Esophagus (tissue), 2 donors: ENCODE results near the gene CFAP58. TPM values are rescaled to one million over a fixed set of nuclear protein-coding genes. Genes with fewer than 3 reads are reported as not detected.

ENCODE experiments used
- H3K27ac ChIP-seq, 2 donors: one replicate each; pipeline ENCODE4 v1.5.1; 2013; ENCODE audit warnings: low read depth in 2 of 2, mild to moderate bottlenecking in 2 of 2, inconsistent platforms in 1 of 2, low read length in 1 of 2, moderate library complexity in 1 of 2
- H3K27me3 ChIP-seq, 2 donors: one replicate each; pipeline ENCODE4 v1.6.1; 2013; ENCODE audit warnings: low read length in 2 of 2, control low read depth in 1 of 2, mild to moderate bottlenecking in 1 of 2; ENCODE audit not compliant: insufficient read depth in 2 of 2, control insufficient read depth in 1 of 2
- H3K36me3 ChIP-seq, 2 donors: one replicate each; pipeline ENCODE4 v1.6.1; 2013; ENCODE audit warnings: low read length in 1 of 2; ENCODE audit not compliant: control insufficient read depth in 2 of 2, insufficient read depth in 2 of 2
- H3K4me1 ChIP-seq, 2 donors: one replicate each; pipeline ENCODE4 v1.6.1; 2013; ENCODE audit warnings: low read length in 1 of 2; ENCODE audit not compliant: control insufficient read depth in 2 of 2, insufficient read depth in 2 of 2
- H3K4me3 ChIP-seq, 2 donors: one replicate each; pipeline ENCODE4 v1.5.1; 2013; ENCODE audit warnings: low read length in 2 of 2, mild to moderate bottlenecking in 2 of 2, low read depth in 1 of 2, moderate library complexity in 1 of 2
- H3K9me3 ChIP-seq, 2 donors: one replicate each; pipeline ENCODE4 v1.6.1; 2013; ENCODE audit warnings: mild to moderate bottlenecking in 2 of 2, low read depth in 1 of 2, low read length in 1 of 2, moderate library complexity in 1 of 2; ENCODE audit not compliant: control insufficient read depth in 2 of 2, insufficient read depth in 1 of 2
- WGBS, 2 donors: extraction: QIAGEN DNeasy Blood & Tissue Kit; methylation state at CpG; one replicate each; pipeline ENCODE4 v1.1.7; 2013; 5-methylcytosine and 5-hydroxymethylcytosine counted together
- polyA plus RNA-seq, 2 donors: library from polyadenylated mRNA; stranded (reverse); fragments of 200-250 nt; gene quantifications; one replicate each; pipeline ENCODE4 v1.2.3, GENCODE V29; 2013
- donor health status: healthy with polysubstance abuse.
- donor health status: Bipolar disorder and iron deficiency.

Gene CFAP58
- polyA plus RNA-seq, 2 donors = 0.11 to 0.14 TPM

DNA sequence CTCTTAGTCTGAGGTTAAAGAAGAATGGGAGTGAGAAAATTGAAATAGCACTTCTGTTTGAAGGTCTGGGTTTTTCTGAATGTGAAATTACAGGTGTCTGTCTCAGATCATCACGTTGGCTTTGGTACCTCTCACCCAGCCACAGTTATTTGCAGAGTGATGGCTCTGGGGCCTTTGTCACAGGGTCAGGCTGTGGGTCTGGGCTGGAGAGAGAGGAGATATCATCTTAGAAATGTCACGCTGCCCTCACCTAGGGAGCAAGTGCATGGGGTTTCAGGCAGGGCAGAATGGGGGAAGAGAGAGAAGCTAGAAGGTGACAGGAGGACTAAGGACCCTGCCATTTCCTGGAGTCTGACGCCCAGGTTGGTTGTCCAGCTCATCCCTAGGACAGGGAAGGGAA, 127.2 kb downstream of the CFAP58 start:
- Histone ChIP-seq H3K36me3 (no peaks in the 10 kb centered on the region), H3K9me3 (no peaks in the 10 kb centered on the region), H3K27me3 (no peaks in the 10 kb centered on the region), H3K4me3 (no peak overlapping the region), H3K4me1 (no peaks in the 10 kb centered on the region), H3K27ac (no peak overlapping the region)
- 76 to 78% methylated on average over 3 of the region's 3 CpGs for WGBS, 2 donors

GRCh38 chr10:104483582-104483981, 129.9 kb downstream of the CFAP58 start:
- H3K4me1 ChIP-seq = no peaks in the 10 kb centered on the region
- H3K36me3 ChIP-seq = no peaks in the 10 kb centered on the region
- no peak overlapping the region for H3K4me3 ChIP-seq
- WGBS, 2 donors = 76% methylated on average over 6 of the region's 6 CpGs
- H3K9me3 ChIP-seq = no peaks in the 10 kb centered on the region
- no peaks in the 10 kb centered on the region for H3K27me3 ChIP-seq
- H3K27ac ChIP-seq = no peak overlapping the region

DNA sequence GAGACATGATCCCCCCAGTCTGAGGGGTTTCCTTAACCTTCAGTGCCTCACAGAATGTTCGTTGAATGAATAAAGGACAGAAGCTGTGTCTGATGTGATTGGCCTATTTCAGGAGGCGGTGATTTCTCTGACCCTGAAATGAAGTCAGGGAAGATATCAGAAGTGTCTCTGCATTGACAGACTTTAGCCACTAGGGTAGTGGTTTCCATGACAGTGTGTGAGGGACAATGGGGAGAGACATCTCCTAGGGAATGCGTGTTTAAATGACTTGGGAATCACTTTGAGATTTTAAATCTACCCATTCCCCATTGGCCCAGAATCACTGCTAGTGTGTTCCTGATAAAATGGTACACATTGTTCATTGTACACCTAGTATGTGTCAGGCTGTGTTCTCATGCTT, 132.0 kb downstream of the CFAP58 start:
- Histone ChIP-seq H3K27me3 (no peaks in the 10 kb centered on the region), H3K4me1 (peaks cover 0 to 2% of the 10 kb centered on the region in 2 donors), H3K27ac (no peak overlapping the region), H3K36me3 (no peaks in the 10 kb centered on the region), H3K4me3 (no peak overlapping the region), H3K9me3 (no peaks in the 10 kb centered on the region)
- WGBS, 2 donors = 80 to 82% methylated on average over 3 of the region's 3 CpGs

DNA sequence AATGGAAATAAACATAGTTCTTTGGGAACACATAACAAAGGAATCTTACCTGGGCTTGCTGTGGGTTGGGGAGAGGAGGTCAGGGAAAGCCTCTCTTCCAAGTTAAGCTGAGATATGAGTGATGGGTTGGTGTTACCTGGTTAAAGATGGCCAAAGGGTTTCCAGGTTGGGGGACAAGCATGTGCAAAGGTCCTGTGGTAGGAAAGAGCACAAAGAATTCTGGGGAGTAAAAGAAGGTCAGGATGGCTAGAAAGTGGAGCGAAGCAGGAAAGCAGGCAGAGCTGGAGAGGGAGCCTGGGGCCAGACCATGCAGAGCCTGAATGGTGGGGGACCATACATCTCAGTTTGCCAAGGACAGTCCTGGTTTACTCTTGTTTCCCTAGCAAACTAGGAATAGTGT, 133.2 kb downstream of the CFAP58 start:
- H3K4me3 ChIP-seq = no peak overlapping the region
- 92 to 100% methylated on average over 1 of the region's 1 CpG for WGBS, 2 donors
- no peaks in the 10 kb centered on the region for H3K27me3 ChIP-seq
- no peaks in the 10 kb centered on the region for H3K9me3 ChIP-seq
- no peaks in the 10 kb centered on the region for H3K36me3 ChIP-seq
- peaks cover 0 to 2% of the 10 kb centered on the region in 2 donors for H3K4me1 ChIP-seq
- no peak overlapping the region for H3K27ac ChIP-seq

GRCh38 chr10:104487794-104488438, 134.3 kb downstream of the CFAP58 start:
- WGBS, 2 donors = 37 to 47% methylated on average over 7 of the region's 7 CpGs
- Histone ChIP-seq H3K4me3 (no peak overlapping the region), H3K36me3 (no peaks in the 10 kb centered on the region), H3K4me1 (peaks cover 0 to 2% of the 10 kb centered on the region in 2 donors), H3K27me3 (no peaks in the 10 kb centered on the region), H3K9me3 (no peaks in the 10 kb centered on the region), H3K27ac (no peak overlapping the region)

DNA sequence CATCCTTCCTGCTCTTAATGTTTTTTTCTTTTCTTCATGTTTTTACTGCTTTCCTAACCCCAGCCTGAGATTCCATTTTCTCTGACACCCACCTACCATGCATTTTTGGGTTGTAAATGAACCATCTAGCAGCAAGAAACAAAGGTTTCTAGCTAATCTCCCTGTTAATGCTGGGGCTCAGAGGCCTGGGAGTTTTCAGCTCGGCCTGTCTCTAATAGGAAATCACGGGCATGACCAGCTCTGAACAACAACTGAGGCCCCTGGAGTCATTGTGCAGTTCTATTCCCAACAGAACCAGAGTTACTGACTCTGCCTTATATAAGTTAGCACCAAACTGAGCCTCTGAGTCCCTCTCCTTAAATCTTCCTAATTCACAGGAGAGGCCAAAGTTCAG, 134.8 kb downstream of the CFAP58 start:
- H3K9me3 ChIP-seq = no peaks in the 10 kb centered on the region
- H3K27ac ChIP-seq = no peak overlapping the region
- no peak overlapping the region for H3K4me3 ChIP-seq
- WGBS, 2 donors = 65 to 72% methylated on average over 2 of the region's 2 CpGs
- peaks cover 0 to 2% of the 10 kb centered on the region in 2 donors for H3K4me1 ChIP-seq
- no peaks in the 10 kb centered on the region for H3K36me3 ChIP-seq
- no peaks in the 10 kb centered on the region for H3K27me3 ChIP-seq

DNA sequence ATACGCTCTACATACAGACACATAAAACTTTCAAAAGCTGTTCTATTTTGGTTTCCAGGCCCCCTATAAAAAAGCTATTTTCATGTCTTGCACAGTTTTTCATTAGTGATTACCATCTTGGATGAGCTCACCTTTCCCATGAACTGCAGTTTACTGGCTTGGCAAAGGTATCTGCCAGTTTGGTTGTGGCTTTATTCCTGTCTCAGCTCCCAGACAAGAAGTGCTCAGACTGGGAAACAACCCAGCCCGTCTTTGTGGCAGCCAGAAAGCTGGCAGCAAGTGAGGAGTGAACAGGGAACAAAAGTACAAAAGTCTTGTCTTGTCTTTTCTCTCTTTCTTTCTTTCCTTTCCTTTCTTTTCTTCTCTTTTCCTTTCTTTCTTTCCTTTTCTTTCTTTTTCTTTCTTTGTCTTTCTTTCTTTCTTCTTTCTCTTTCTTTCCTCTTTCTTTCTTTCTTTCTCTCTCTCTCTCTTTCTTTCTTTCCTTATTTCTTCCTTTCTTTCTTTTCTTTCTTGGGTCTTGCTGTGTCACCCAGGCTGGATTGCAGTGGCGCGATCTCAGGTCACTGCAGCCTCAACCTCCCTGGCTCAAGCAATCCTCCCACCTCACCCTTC, 138.8 kb downstream of the CFAP58 start:
- Histone ChIP-seq H3K27ac (no peak overlapping the region), H3K4me1 (peaks cover 0 to 2% of the 10 kb centered on the region in 2 donors), H3K27me3 (no peaks in the 10 kb centered on the region), H3K4me3 (no peak overlapping the region), H3K36me3 (no peaks in the 10 kb centered on the region), H3K9me3 (no peaks in the 10 kb centered on the region)
- 75 to 79% methylated on average over 4 of the region's 4 CpGs for WGBS, 2 donors

DNA sequence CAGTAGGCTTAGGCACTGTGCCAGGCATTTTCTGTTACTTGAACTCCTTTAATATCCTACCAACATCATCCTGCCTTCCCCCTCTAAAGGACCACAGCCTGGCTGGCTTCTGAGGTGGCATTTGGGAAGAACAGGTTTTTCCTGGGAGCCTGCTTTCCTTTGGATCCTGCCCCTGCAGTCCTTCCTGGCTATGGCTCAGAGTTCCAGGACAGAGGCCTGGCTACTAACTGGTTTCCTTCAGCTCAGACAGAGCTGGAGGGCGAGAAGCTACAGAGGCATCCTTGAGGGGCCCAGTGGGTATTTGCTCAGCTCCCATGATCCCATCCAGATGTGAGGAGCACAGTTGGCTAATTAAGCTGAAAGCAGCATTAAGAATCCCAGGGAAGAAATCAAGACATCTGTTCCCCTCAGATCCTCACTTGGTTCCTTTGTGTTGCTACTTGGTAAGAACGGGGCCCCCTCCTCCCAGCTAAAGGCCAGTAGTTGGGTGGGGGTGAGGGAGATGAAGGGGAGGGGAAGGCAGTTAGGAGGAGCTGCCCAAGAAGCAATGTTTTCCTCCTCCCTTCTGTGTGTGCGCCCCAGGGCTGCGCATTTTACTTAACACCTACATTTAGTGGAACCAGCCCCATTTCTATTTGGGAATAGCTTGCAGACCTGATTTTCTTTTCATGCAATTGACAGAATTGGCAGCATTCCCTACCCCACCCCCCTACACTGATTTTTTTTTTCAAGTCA, 144.9 kb downstream of the CFAP58 start:
- H3K9me3 ChIP-seq = no peaks in the 10 kb centered on the region
- no peaks in the 10 kb centered on the region for H3K36me3 ChIP-seq
- no peaks in the 10 kb centered on the region for H3K27me3 ChIP-seq
- 75 to 76% methylated on average over 4 of the region's 4 CpGs for WGBS, 2 donors
- H3K4me3 ChIP-seq = no peak overlapping the region
- no peak overlapping the region for H3K27ac ChIP-seq
- H3K4me1 ChIP-seq = peaks cover 0 to 5% of the 10 kb centered on the region in 2 donors

DNA sequence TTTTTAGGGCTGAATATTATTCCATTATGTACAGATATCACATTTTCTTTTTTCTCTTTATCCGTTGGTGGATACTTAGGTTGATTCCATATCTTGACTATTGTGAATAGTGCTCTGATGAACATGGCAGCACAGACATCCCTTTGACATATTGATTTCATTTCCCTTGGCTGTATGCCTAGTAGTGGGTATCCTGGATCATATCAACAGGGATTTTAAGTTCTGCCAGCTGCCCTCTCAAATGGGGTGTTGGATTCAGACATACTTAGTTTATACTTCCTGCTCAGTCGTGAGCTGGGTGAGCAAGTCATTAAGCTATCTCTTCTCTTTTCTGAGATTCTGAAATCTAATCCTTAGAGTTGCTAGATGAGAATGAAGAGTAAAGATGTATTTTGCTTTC, 147.8 kb downstream of the CFAP58 start:
- no peak overlapping the region for H3K4me3 ChIP-seq
- no peaks in the 10 kb centered on the region for H3K27me3 ChIP-seq
- no peaks in the 10 kb centered on the region for H3K9me3 ChIP-seq
- WGBS, 2 donors = 37 to 45% methylated on average over 2 of the region's 2 CpGs
- H3K4me1 ChIP-seq = peaks cover 0 to 5% of the 10 kb centered on the region in 2 donors
- no peaks in the 10 kb centered on the region for H3K36me3 ChIP-seq
- no peak overlapping the region for H3K27ac ChIP-seq
